ENCODE data around the gene HS6ST2. TPM values are rescaled to one million over a fixed set of nuclear protein-coding genes. Genes with fewer than 3 reads are reported as not detected.

The HS6ST2 gene
- total RNA-seq (2021; ENCODE audit: unreplicated experiment) (24.6 TPM), Bru-seq, nascent RNA (percentile 66 among the genes with signal in this experiment), BruChase-seq, experiment 1, labeled RNA remaining after a 6-hour chase (percentile 61 among the genes with signal in this experiment), BruChase-seq, experiment 2, labeled RNA remaining after a 2-hour chase (percentile 70 among the genes with signal in this experiment)
- 13.3 and 14.2 TPM in 2 replicates for polyA plus RNA-seq (2012)
- long read RNA-seq, partial matches to known transcripts: 0 of 16 reads
- long read RNA-seq, other reads (novel, unspliced or antisense): 16 of 16 reads

GRCh38 chrX:132958091-132958703 is at the start of gene HS6ST2:
TSS of gene HS6ST2 (minus strand) at chrX:132958629.
- Histone ChIP-seq H3K36me3 (ENCODE audit: control insufficient read depth in 1 of 2, insufficient read depth in 2 of 2, low read length in 2 of 2) (no peaks in the 10 kb centered on the region; a peak in 1 of 4 replicates), H3K4me1 (ENCODE audit: control insufficient read depth in 1 of 2, insufficient read depth in 2 of 2, low read length in 2 of 2) (peaks cover 12 to 24% of the 10 kb centered on the region in 2 experiments), H3K9me3 (ENCODE audit: control insufficient read depth in 1 of 2, insufficient read depth in 1 of 2, low read depth in 1 of 2, low read length in 2 of 2) (no peaks in the 10 kb centered on the region), H3K79me2 (ENCODE audit: insufficient read depth, low read length) (peaks cover 25% of the 10 kb centered on the region), H3K9me2 (ENCODE audit: insufficient read depth) (no peaks in the 10 kb centered on the region), H4K20me1 (ENCODE audit: insufficient read depth) (no peaks in the 10 kb centered on the region), H3K27ac (ENCODE audit: low read depth, low read length) (peak within 1 kb of the TSS; percentile 74), H3K4me3 (replicated peaks in 1 of 2; ENCODE audit: low read depth in 1 of 2, low read length in 2 of 2) (peak within 1 kb of the TSS; percentile 53 to 64), H3K9ac (ENCODE audit: low read length) (peak within 1 kb of the TSS; percentile 86), H3K27me3 (ENCODE audit: insufficient read depth, low read length) (no peaks in the 10 kb centered on the region), H2AFZ (ENCODE audit: low read depth, low read length, poor library complexity, severe bottlenecking) (peak within 1 kb of the TSS; percentile 54), H3K4me2 (ENCODE audit: low read length) (peak within 1 kb of the TSS; percentile 87)
- intact Hi-C loops (cut with micrococcal nuclease): no loop called here
- BruUV-seq (replicated peaks): no TSS peak
- RAD21 ChIA-PET (ENCODE audit: low non-redundant PET in 1 of 2, low total read pairs in 2 of 2, uncharacterized antibody in 2 of 2, unreplicated experiment in 2 of 2): no interaction called here
- DNase-seq (ENCODE audit: low read depth, low spot score) (peak; percentile 21), ATAC-seq (peak; percentile 75)
- POLR2A ChIA-PET: no interaction called here
- CTCF ChIA-PET: interaction anchor here (2.7 kb wide), 1 partner anchor 10 kb away, joined by 8 read pairs; no protein-coding TSS in a partner anchor
- TF ChIP-seq RAD21 (IDR thresholded peaks at IDR 0.05; ENCODE audit: low read depth) (no peak), SIN3A (IDR thresholded peaks at IDR 0.05; ENCODE audit: low read depth) (no peak; the same call in 1 of the 2 replicates), FOSL1 (IDR thresholded peaks at IDR 0.05; ENCODE audit: low read depth) (no peak), TCF7L2 (IDR thresholded peaks at IDR 0.05; ENCODE audit: borderline replicate concordance, extremely low read depth, insufficient read depth, insufficient read length) (no peak), ATF3 (IDR thresholded peaks at IDR 0.05) (no peak), CTCF (IDR thresholded peaks at IDR 0.05 in 2 of 3, conservative IDR thresholded peaks at IDR 0.05 in 1 of 3; ENCODE audit: borderline replicate concordance in 1 of 3, insufficient read depth in 1 of 3, low read depth in 2 of 3, low read length in 2 of 3) (peak in 1 of 3 experiments; percentile 12; a peak in 1 of 6 replicates), ZNF274 (IDR thresholded peaks at IDR 0.05; ENCODE audit: low read depth, low read length) (no peak), REST (IDR thresholded peaks at IDR 0.05; ENCODE audit: low read depth) (no peak), YY1 (IDR thresholded peaks at IDR 0.05; ENCODE audit: extremely low read depth, insufficient replicate concordance, low read depth, low read length) (no peak), MAX (IDR thresholded peaks at IDR 0.05) (peak; percentile 93), ELF1 (IDR thresholded peaks at IDR 0.05; ENCODE audit: borderline replicate concordance, low read depth) (no peak), ZBTB33 (IDR thresholded peaks at IDR 0.05; ENCODE audit: extremely low read depth, insufficient replicate concordance, low read length) (no peak), EZH2 (IDR thresholded peaks at IDR 0.05) (no peak), EZH2phosphoT487 (IDR thresholded peaks at IDR 0.05; ENCODE audit: borderline replicate concordance) (no peak), SP1 (IDR thresholded peaks at IDR 0.05; ENCODE audit: low read depth) (no peak), JUND (IDR thresholded peaks at IDR 0.05) (no peak), SRF (IDR thresholded peaks at IDR 0.05; ENCODE audit: low read depth) (no peak), CEBPB (IDR thresholded peaks at IDR 0.05; ENCODE audit: low read depth) (no peak)

All from HCT116 (cell line).